Measurements from ENCODE around the gene BCAS3.

- TF ChIP-seq TSHZ2 (CRISPR knock-in tag; IDR thresholded peaks at IDR 0.05) (no peak), CREB5 (CRISPR knock-in tag; IDR thresholded peaks at IDR 0.05; ENCODE audit: low read depth) (no peak), PATZ1 (CRISPR knock-in tag; IDR thresholded peaks at IDR 0.05; ENCODE audit: borderline replicate concordance) (no peak), ZFP3 (CRISPR knock-in tag; IDR thresholded peaks at IDR 0.05) (no peak), ZFP30 (CRISPR knock-in tag; IDR thresholded peaks at IDR 0.05) (no peak), SNAI2 (CRISPR knock-in tag; IDR thresholded peaks at IDR 0.05) (no peak), ZNF70 (CRISPR knock-in tag; IDR thresholded peaks at IDR 0.05) (no peak), ZC3H10 (CRISPR knock-in tag; IDR thresholded peaks at IDR 0.05) (no peak), OSR1 (CRISPR knock-in tag; IDR thresholded peaks at IDR 0.05) (no peak), ISL1 (CRISPR knock-in tag; IDR thresholded peaks at IDR 0.05) (no peak), ZNF565 (CRISPR knock-in tag; conservative IDR thresholded peaks at IDR 0.05; ENCODE audit: low read depth) (no peak), ZNF8 (CRISPR knock-in tag; IDR thresholded peaks at IDR 0.05) (no peak), CSDC2 (CRISPR knock-in tag; IDR thresholded peaks at IDR 0.05) (no peak)
Observed at GRCh38 chr17:61429274-61429673, 751.6 kb downstream of the BCAS3 start.
